WTC11 (cell line): Measurements from ENCODE around the gene MT1B. TPM values are rescaled to one million over a fixed set of nuclear protein-coding genes. Genes with fewer than 3 reads are reported as not detected.

Experiments used
- CREM ChIP-seq: sonication (generic); formaldehyde crosslinking; IDR thresholded peaks from 2 replicates; pipeline ENCODE4 v1.8.1; 2022; ENCODE audit warnings: mild to moderate bottlenecking, missing genetic modification reagents, moderate library complexity
- FOXK1 ChIP-seq: sonication (generic); formaldehyde crosslinking; IDR thresholded peaks from 2 replicates; pipeline ENCODE4 v1.8.0; 2022; ENCODE audit warnings: mild to moderate bottlenecking, moderate library complexity, missing genetic modification reagents
- FOXP4 ChIP-seq: sonication (generic); formaldehyde crosslinking; IDR thresholded peaks from 2 replicates; pipeline ENCODE4 v1.8.0; 2022; ENCODE audit warnings: mild to moderate bottlenecking, missing genetic modification reagents
- GABPB1 ChIP-seq: sonication (generic); formaldehyde crosslinking; IDR thresholded peaks from 2 replicates; pipeline ENCODE4 v1.8.1; 2023; ENCODE audit warnings: mild to moderate bottlenecking, missing genetic modification reagents
- GRHL2 ChIP-seq: fragments of 250-450 bp; sonication (Bioruptor Pico); IDR thresholded peaks from 2 replicates; pipeline ENCODE4 v1.8.0; 2022; ENCODE audit warnings: mild to moderate bottlenecking, moderate library complexity; ENCODE audit not compliant: insufficient replicate concordance, severe bottlenecking
- GTF2I ChIP-seq: fragments of 250-450 bp; sonication (Bioruptor Pico); conservative IDR thresholded peaks from 2 replicates; pipeline ENCODE4 v1.4.0; 2021; ENCODE audit warnings: mild to moderate bottlenecking
- KAT7 ChIP-seq: sonication (generic); formaldehyde crosslinking; IDR thresholded peaks from 2 replicates; pipeline ENCODE4 v1.8.1; 2023; ENCODE audit warnings: missing genetic modification reagents, mild to moderate bottlenecking, borderline replicate concordance
- MLX ChIP-seq: sonication (generic); formaldehyde crosslinking; IDR thresholded peaks from 2 replicates; pipeline ENCODE4 v1.8.1; 2023; ENCODE audit warnings: mild to moderate bottlenecking, missing genetic modification reagents, moderate library complexity
- PRDM15 ChIP-seq: sonication (generic); formaldehyde crosslinking; IDR thresholded peaks from 2 replicates; pipeline ENCODE4 v1.8.0; 2022; ENCODE audit warnings: missing genetic modification reagents
- SOX15 ChIP-seq: fragments of 250-450 bp; sonication (Bioruptor Pico); IDR thresholded peaks from 2 replicates; pipeline ENCODE4 v1.9.0; 2021; ENCODE audit warnings: mild to moderate bottlenecking
- TEAD4 ChIP-seq: sonication (generic); formaldehyde crosslinking; IDR thresholded peaks from 2 replicates; pipeline ENCODE4 v1.8.0; 2022; ENCODE audit warnings: mild to moderate bottlenecking, missing genetic modification reagents
- TP53 ChIP-seq: sonication (generic); formaldehyde crosslinking; IDR thresholded peaks from 2 replicates; pipeline ENCODE4 v1.8.1; 2023; ENCODE audit warnings: mild to moderate bottlenecking, missing genetic modification reagents
- ZNF317 ChIP-seq: sonication (generic); formaldehyde crosslinking; IDR thresholded peaks from 2 replicates; pipeline ENCODE4 v1.8.1; 2023; ENCODE audit warnings: low read depth, mild to moderate bottlenecking, moderate library complexity, missing genetic modification reagents, borderline replicate concordance
- ZNF532 ChIP-seq: fragments of 250-450 bp; sonication (Bioruptor Pico); IDR thresholded peaks from 2 replicates; pipeline ENCODE4 v1.9.0; 2021; ENCODE audit warnings: mild to moderate bottlenecking, borderline replicate concordance
- ZNF671 ChIP-seq: fragments of 250-450 bp; sonication (Bioruptor Pico); IDR thresholded peaks from 2 replicates; pipeline ENCODE4 v1.8.0; 2021; ENCODE audit warnings: mild to moderate bottlenecking
- total RNA-seq: library from RNA; stranded (reverse); gene quantifications from 3 replicates; pipeline ENCODE4 v1.2.3, GENCODE V29; 2021
- TF ChIP-seq, protein P1 (sequence below): sonication (generic); formaldehyde crosslinking; IDR thresholded peaks from 2 replicates; pipeline ENCODE4 v1.8.0; 2022; ENCODE audit warnings: mild to moderate bottlenecking, missing genetic modification reagents
- TF ChIP-seq, protein P2 (sequence below): sonication (generic); formaldehyde crosslinking; IDR thresholded peaks from 2 replicates; pipeline ENCODE4 v1.8.0; 2023; ENCODE audit warnings: missing genetic modification reagents, mild to moderate bottlenecking, borderline replicate concordance
- TF ChIP-seq, protein P3 (sequence below): fragments of 250-450 bp; sonication (Bioruptor Pico); IDR thresholded peaks from 2 replicates; pipeline ENCODE4 v1.8.0; 2021; ENCODE audit warnings: mild to moderate bottlenecking
- TF ChIP-seq, protein P4 (sequence below): fragments of 250-450 bp; sonication (Bioruptor Pico); IDR thresholded peaks from 2 replicates; pipeline ENCODE4 v1.9.0; 2021; ENCODE audit warnings: mild to moderate bottlenecking

Gene MT1B
- total RNA-seq, 1 experiment from 2014 or later = not detected

DNA sequence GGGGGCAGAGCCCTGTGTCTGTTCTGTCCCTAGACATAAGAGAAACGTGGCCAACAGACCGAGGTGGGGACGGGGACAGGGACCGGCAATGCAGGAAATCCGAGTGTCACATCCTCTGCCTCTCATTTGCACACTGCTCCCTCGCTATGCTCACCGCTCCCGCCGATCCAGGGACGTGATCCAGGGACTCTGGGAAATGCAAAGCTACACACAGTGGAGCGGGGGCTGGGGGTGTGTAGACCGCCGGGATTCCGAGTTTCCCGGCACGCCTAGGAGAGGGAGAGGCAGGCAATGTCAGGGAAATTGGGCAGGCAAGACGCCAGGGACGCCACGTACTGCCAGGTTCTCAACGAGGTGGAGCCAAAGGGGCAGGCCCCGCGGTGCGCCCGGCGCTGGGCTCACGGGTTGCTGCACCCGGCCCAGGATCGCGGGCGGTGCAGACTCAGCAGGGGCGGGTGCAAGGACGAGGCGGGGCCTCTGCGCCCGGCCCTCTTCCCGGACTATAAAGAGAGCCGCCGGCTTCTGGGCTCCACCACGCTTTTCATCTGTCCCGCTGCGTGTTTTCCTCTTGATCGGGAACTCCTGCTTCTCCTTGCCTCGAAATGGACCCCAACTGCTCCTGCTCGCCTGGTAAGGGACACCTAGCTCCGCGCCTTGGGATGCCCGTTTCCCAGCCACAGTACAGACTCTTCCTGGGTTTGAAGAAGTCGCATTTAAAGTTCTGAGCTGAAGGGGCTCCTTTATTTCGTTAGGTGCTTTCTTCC is 30.4 kb downstream of the MT1B start, which contains the start of gene MT1X (continued):
- peak; percentile 54; the same call in 1 of the 2 replicates for TF ChIP-seq PRDM15 (CRISPR knock-in tag)
- TF ChIP-seq, protein P1, sequence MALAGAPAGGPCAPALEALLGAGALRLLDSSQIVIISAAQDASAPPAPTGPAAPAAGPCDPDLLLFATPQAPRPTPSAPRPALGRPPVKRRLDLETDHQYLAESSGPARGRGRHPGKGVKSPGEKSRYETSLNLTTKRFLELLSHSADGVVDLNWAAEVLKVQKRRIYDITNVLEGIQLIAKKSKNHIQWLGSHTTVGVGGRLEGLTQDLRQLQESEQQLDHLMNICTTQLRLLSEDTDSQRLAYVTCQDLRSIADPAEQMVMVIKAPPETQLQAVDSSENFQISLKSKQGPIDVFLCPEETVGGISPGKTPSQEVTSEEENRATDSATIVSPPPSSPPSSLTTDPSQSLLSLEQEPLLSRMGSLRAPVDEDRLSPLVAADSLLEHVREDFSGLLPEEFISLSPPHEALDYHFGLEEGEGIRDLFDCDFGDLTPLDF (CRISPR knock-in tag) = 0 out of 2 replicates have a peak, but pooled peaks have one; percentile 11
- TF ChIP-seq TEAD4 = no peak
- TF ChIP-seq GRHL2 (CRISPR knock-in tag) = no peak
- TF ChIP-seq, protein P2, sequence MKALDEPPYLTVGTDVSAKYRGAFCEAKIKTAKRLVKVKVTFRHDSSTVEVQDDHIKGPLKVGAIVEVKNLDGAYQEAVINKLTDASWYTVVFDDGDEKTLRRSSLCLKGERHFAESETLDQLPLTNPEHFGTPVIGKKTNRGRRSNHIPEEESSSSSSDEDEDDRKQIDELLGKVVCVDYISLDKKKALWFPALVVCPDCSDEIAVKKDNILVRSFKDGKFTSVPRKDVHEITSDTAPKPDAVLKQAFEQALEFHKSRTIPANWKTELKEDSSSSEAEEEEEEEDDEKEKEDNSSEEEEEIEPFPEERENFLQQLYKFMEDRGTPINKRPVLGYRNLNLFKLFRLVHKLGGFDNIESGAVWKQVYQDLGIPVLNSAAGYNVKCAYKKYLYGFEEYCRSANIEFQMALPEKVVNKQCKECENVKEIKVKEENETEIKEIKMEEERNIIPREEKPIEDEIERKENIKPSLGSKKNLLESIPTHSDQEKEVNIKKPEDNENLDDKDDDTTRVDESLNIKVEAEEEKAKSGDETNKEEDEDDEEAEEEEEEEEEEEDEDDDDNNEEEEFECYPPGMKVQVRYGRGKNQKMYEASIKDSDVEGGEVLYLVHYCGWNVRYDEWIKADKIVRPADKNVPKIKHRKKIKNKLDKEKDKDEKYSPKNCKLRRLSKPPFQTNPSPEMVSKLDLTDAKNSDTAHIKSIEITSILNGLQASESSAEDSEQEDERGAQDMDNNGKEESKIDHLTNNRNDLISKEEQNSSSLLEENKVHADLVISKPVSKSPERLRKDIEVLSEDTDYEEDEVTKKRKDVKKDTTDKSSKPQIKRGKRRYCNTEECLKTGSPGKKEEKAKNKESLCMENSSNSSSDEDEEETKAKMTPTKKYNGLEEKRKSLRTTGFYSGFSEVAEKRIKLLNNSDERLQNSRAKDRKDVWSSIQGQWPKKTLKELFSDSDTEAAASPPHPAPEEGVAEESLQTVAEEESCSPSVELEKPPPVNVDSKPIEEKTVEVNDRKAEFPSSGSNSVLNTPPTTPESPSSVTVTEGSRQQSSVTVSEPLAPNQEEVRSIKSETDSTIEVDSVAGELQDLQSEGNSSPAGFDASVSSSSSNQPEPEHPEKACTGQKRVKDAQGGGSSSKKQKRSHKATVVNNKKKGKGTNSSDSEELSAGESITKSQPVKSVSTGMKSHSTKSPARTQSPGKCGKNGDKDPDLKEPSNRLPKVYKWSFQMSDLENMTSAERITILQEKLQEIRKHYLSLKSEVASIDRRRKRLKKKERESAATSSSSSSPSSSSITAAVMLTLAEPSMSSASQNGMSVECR (CRISPR knock-in tag) = 0 out of 2 replicates have a peak, but pooled peaks have one; percentile 25
- TF ChIP-seq GABPB1 (CRISPR knock-in tag) = no peak
- TF ChIP-seq ZNF317 (CRISPR knock-in tag) = no peak
- no peak for TF ChIP-seq ZNF532
- TF ChIP-seq TP53 (CRISPR knock-in tag) = no peak
- TF ChIP-seq MLX = no peak
- no peak for TF ChIP-seq ZNF671
- no peak for TF ChIP-seq SOX15 (CRISPR knock-in tag)
- TF ChIP-seq KAT7 (CRISPR knock-in tag) = no peak
- no peak for TF ChIP-seq FOXP4 (CRISPR knock-in tag)
- TF ChIP-seq FOXK1 (CRISPR knock-in tag) = no peak
- no peak for TF ChIP-seq CREM
- TF ChIP-seq, protein P3, sequence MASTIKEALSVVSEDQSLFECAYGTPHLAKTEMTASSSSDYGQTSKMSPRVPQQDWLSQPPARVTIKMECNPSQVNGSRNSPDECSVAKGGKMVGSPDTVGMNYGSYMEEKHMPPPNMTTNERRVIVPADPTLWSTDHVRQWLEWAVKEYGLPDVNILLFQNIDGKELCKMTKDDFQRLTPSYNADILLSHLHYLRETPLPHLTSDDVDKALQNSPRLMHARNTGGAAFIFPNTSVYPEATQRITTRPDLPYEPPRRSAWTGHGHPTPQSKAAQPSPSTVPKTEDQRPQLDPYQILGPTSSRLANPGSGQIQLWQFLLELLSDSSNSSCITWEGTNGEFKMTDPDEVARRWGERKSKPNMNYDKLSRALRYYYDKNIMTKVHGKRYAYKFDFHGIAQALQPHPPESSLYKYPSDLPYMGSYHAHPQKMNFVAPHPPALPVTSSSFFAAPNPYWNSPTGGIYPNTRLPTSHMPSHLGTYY (CRISPR knock-in tag) = no peak
- TF ChIP-seq GTF2I (CRISPR knock-in tag) = no peak
- TF ChIP-seq, protein P4, sequence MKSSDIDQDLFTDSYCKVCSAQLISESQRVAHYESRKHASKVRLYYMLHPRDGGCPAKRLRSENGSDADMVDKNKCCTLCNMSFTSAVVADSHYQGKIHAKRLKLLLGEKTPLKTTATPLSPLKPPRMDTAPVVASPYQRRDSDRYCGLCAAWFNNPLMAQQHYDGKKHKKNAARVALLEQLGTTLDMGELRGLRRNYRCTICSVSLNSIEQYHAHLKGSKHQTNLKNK (CRISPR knock-in tag) = no peak
